ENCODE data around the gene BOC.

DNA sequence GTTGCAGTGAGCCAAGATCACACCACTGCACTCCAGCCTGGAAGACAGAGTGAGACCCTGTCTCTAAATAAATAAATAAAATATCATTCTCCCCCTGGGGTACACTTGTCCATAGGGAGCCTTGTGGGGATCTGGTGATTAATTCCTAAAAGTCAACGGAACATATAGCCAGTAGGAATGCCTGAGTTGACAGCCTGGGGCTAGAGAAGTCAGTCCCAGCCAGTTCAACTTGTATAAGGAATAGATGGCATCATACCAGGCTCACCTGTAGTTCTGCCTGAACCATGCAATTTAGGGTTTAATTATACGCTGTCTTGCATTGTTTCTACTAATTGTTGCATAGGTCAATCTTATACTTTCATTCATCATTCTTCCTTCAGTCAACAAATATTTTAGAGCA, 5.9 kb upstream of the BOC start:
- TF ChIP-seq, protein P1, sequence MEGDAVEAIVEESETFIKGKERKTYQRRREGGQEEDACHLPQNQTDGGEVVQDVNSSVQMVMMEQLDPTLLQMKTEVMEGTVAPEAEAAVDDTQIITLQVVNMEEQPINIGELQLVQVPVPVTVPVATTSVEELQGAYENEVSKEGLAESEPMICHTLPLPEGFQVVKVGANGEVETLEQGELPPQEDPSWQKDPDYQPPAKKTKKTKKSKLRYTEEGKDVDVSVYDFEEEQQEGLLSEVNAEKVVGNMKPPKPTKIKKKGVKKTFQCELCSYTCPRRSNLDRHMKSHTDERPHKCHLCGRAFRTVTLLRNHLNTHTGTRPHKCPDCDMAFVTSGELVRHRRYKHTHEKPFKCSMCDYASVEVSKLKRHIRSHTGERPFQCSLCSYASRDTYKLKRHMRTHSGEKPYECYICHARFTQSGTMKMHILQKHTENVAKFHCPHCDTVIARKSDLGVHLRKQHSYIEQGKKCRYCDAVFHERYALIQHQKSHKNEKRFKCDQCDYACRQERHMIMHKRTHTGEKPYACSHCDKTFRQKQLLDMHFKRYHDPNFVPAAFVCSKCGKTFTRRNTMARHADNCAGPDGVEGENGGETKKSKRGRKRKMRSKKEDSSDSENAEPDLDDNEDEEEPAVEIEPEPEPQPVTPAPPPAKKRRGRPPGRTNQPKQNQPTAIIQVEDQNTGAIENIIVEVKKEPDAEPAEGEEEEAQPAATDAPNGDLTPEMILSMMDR (IDR thresholded peaks at IDR 0.05) = no peak
- TF ChIP-seq POLR2A (IDR thresholded peaks at IDR 0.05) = no peak
